Measurements from ENCODE around the gene DDX56.

Gene DDX56

GRCh38 chr7:44537442-44537841, 36.3 kb downstream of the DDX56 start:
- DNase-seq (ENCODE audit: low read depth in 1 of 2, low spot score in 1 of 2) = no peak

- no peak for DNase-seq (ENCODE audit: low read depth in 1 of 2, low spot score in 1 of 2)
Measured at GRCh38 chr7:44536090-44536489, 37.6 kb downstream of the DDX56 start.

- DNase-seq (ENCODE audit: low read depth in 1 of 2, low spot score in 1 of 2) = no peak
Measured at GRCh38 chr7:44535348-44536064, 38.2 kb downstream of the DDX56 start.

DNA sequence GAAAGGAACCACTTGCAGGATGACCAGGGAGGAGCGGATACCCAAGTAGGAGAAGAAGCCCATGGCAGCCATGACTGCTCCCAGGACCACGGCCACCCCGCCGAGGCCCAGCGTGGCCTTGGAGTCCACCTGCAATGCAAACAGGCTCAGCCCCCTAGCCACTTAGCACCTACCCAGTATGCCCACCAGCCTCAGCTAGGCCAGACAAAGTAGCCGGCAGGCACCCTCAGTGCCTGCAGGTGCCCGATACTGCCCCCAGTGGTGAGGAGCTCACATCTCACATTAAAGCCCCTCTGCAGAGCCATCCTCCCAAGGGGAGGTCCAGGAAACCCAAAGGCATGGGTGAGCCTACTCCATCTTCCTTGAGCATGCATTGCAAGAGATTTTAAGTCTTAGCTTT, 39.2 kb downstream of the DDX56 start:
- DNase-seq (ENCODE audit: low read depth in 1 of 2, low spot score in 1 of 2) = peak in 1 of 2 donors; percentile 23

DNA sequence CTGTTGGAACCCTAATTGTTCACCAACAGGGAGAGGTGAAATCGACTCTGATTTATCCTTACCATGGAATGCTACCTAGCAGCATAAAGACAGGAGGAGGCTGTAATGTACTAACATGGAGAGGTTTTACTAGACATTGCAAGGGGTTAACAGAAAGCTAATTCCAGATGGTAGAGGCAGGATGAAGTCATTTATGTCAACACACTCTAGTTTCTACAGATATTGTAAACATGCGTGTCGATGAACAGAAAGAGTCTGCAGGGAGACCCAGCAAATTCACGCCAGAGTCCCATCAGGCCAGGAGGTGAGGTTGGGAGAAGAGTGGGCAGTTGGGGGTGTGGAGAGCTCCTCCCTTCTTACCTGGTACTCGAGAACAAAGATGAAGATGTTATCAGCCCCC, 39.6 kb downstream of the DDX56 start:
- DNase-seq (ENCODE audit: low read depth in 1 of 2, low spot score in 1 of 2) = no peak

DNA sequence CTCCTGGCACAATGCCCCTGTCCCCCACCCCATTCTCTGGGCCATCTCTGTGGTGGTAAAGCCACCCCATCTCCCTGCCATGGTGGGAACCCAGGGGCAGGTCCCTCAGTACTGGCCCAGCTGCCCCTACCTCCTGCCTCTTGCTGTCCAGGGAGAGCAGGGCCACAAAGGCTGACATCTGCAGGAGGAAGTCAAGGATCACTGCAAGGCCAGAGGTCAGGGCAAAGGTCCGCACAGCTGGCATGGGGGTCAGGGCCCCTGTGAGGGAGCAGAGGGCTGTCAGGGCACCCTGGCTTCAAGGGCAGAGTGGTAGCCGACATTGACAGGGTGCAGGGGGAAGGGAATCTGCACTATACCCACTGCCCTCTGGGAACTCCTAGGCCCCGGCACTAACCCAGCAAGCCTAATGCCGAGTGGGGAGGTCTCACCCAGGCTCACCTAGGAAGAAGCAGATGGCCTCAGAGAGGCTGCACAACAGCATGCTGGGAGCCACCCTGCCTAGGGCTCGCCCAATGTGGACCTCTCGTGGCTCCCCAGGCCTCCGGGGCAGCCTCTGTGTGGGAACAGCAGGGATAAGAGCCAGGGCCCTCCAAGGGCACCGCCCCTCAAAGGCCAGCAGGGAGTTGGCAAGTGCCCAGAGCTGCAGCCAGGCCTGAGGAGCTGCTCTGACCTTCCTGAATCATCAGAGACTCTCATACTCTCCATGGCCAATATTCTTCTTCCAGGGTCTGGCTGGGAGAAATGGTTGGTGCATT, 40.2 kb downstream of the DDX56 start:
- no peak for DNase-seq (ENCODE audit: low read depth in 1 of 2, low spot score in 1 of 2)

GRCh38 chr7:44531421-44532380, 42.0 kb downstream of the DDX56 start:
- no peak for DNase-seq (ENCODE audit: low read depth in 1 of 2, low spot score in 1 of 2)

GRCh38 chr7:44530990-44531389, 42.7 kb downstream of the DDX56 start:
- DNase-seq (ENCODE audit: low read depth in 1 of 2, low spot score in 1 of 2) = no peak

DNA sequence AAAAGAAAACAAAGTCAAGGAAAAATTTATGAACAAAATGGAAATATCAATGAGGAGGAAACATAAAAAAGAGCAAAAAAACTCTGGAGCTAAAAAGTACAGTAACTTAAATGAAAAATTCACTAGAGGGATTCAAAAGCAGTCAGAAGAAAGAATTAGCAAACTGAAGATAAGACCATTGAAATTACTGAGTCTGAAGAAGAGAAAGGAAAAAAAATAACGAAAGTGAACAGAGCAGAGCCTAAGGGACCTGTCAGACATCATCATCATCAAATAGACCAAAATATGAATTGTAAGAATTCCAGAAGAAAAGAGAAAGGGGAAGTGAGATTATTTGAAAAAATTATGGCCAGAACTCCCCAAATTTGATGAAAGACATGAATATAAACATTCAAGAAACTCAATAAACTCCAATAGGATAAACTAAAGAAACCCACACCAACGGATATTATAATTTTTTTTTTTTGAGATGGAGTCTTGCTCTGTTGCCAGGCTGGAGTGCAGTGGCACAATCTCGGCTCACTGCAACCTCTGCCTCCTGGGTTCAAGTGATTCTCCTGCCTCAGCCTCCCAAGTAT, 48.8 kb downstream of the DDX56 start:
- DNase-seq (ENCODE audit: low read depth in 1 of 2, low spot score in 1 of 2) = no peak

DNA sequence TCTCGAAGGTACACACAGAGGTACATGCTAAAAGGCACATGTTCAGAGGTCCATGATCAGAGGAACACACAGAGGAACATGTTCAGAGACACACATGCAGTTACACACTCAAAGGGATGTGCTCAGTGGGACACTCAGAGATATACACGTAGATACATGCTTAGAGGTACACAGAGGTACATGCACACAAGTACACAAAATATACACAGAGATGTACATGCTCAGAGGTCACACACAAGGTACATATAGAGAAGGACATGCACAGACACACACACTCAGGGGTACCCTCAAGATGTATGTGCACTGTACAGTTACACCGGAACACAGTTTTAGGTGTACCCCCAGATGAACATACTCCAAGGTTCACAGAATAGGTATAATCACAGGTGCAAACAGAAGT, 51.4 kb downstream of the DDX56 start:
- no peak for DNase-seq (ENCODE audit: low read depth in 1 of 2, low spot score in 1 of 2)

DNA sequence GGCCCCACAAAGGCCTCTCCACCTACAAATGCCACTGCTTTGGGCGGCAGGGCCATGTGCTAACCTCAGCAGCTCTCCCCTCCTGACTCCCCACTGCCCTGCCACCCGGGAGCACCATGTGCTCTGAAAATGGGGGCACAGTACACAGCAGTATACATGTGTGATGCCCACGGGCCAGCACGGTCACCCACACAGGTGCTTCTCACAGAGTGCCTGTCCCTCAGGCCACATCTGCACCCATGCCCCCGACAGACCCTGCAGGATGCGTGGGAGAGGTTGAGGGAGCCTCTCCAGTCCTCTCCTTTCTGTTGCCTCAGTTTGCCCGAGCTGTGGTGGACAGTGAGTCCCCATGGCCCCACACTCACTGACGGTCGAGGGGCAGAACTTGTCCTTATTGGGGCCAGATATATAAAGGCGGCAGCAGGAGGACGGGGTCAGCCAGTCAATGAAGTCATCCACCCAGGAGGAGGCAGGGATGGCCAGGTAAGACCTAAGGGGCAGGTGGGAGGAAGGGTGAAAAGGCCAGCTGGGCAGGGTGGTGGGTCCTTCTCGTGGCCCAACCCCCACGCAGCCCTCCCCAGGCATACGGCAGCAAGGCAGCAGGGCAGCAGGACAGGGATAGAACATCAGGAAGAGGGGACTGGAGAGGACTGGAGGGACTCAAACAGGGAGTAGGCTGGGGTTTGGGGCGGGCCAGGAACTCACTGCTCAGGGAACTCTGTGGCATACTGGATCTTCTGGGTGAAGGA, 52.2 kb downstream of the DDX56 start:
- no peak for DNase-seq (ENCODE audit: low read depth in 1 of 2, low spot score in 1 of 2)

DNA sequence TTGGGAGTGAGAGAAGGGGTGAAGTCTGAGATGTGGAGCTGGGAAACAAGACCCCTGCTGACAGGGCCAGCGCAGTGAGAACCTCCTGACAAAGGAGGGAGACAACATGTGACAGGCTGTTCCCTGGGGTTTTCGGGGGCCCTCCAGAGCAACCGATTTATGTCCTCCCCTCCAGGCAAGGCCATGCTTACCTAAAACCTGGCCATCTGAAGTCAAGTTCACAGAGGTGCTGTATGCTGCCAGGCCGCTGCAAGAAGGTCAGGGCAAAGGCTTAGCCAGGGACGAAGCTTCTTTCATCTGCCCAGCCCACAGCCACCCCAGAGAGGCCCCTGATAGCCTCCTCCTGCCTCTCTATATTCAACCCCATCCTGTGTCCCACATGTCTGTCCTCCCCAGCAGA, 53.1 kb downstream of the DDX56 start:
- no peak for DNase-seq (ENCODE audit: low read depth in 1 of 2, low spot score in 1 of 2)

- DNase-seq (ENCODE audit: low read depth in 1 of 2, low spot score in 1 of 2) = no peak
Measured at GRCh38 chr7:44519546-44519945, 54.2 kb downstream of the DDX56 start.

GRCh38 chr7:44518761-44519160, 54.9 kb downstream of the DDX56 start:
- DNase-seq (ENCODE audit: low read depth in 1 of 2, low spot score in 1 of 2) = no peak

GRCh38 chr7:44517175-44517574, 56.5 kb downstream of the DDX56 start:
- no peak for DNase-seq (ENCODE audit: low read depth in 1 of 2, low spot score in 1 of 2)
